ENCODE data around the gene SDHC.
"Not testable (repeated sequence)": the region's sequence is repeated elsewhere in the genome, so short reads cannot be mapped to it uniquely, and the experiment has no call there.

Gene SDHC

DNA sequence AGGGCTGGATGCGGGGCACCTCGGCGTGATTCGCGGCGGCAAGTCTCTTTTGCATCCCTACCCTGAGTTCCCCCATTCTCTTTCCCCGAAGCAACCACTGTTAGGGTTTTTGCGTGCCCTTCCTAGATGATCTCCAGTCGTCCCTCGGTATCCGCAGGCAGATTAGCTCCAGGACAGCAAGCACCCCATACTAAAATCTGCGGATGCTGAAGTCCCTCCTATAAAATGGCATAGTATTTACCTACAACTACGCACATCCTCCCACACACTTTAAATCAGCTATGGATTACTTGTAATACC is 76.3 kb downstream of the SDHC start (continued):
- TF ChIP-seq, protein P1, sequence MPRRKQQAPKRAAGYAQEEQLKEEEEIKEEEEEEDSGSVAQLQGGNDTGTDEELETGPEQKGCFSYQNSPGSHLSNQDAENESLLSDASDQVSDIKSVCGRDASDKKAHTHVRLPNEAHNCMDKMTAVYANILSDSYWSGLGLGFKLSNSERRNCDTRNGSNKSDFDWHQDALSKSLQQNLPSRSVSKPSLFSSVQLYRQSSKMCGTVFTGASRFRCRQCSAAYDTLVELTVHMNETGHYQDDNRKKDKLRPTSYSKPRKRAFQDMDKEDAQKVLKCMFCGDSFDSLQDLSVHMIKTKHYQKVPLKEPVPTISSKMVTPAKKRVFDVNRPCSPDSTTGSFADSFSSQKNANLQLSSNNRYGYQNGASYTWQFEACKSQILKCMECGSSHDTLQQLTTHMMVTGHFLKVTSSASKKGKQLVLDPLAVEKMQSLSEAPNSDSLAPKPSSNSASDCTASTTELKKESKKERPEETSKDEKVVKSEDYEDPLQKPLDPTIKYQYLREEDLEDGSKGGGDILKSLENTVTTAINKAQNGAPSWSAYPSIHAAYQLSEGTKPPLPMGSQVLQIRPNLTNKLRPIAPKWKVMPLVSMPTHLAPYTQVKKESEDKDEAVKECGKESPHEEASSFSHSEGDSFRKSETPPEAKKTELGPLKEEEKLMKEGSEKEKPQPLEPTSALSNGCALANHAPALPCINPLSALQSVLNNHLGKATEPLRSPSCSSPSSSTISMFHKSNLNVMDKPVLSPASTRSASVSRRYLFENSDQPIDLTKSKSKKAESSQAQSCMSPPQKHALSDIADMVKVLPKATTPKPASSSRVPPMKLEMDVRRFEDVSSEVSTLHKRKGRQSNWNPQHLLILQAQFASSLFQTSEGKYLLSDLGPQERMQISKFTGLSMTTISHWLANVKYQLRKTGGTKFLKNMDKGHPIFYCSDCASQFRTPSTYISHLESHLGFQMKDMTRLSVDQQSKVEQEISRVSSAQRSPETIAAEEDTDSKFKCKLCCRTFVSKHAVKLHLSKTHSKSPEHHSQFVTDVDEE (CRISPR knock-in tag; IDR thresholded peaks at IDR 0.05) = no peak
- TF ChIP-seq ZNF565 (CRISPR knock-in tag; conservative IDR thresholded peaks at IDR 0.05; ENCODE audit: low read depth) = no peak

DNA sequence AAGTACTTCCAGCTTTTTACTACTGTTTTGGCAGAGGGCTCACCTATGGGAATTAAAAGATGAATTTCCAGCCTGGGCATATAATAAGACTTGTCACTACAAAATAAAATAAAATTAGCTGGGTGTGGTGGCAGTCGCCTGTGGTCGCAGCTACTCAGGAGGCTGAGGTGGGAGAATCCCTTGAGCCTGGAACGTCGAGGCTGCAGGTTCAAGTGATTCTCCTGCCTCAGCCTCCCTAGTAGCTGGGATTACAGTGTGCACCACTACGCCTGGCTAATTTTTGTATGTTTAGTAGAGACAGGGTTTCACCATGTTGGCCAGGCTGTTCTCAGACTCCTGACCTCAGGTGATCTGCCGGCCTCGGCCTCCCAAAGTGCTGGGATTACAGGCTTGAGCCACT is 77.0 kb downstream of the SDHC start:
- ATAC-seq = not testable (repeated sequence)

DNA sequence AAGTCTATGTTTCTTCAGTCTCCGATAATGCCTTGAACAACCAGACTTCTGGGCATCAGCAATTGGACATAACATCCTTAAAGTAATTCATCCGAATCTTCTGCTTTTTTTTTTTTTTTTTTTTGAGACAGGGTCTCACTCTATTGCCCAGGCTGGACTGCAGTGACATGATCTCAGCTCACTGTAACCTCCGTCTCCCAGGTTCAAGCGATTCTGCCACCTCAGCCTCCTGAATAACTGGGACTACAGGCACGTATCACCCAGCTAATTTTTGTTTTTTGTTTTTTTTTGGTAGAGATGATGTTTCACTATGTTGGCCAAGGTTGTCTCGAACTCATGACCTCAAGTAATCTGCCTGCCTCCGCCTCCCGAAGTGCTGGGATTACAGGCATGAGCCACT is 77.4 kb downstream of the SDHC start:
- no peak for ATAC-seq
- TF ChIP-seq TCF4 (CRISPR knock-in tag; IDR thresholded peaks at IDR 0.05; ENCODE audit: borderline replicate concordance) (no peak), ARNTL (CRISPR knock-in tag; IDR thresholded peaks at IDR 0.05; ENCODE audit: borderline replicate concordance, low read depth) (no peak)

DNA sequence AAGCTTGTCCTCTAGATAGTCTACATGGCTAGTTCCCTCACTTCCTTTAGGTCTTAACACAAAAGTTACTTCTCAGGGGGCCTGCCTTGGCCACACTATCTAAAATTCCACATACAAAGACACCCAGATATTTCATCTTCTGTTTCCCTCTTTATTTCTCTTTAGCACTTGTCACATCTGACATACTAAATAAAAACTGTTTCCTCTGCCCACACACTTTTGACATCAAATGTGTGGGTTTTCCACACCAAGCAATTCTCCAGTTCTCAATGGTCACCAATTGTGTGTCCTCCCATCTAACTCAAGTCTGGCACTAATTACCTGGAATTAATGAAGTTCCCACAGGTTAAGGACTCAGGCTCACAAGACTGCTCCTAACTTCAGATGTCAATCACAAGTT is 79.0 kb downstream of the SDHC start:
- ATAC-seq = no peak
- TF ChIP-seq, protein P2, sequence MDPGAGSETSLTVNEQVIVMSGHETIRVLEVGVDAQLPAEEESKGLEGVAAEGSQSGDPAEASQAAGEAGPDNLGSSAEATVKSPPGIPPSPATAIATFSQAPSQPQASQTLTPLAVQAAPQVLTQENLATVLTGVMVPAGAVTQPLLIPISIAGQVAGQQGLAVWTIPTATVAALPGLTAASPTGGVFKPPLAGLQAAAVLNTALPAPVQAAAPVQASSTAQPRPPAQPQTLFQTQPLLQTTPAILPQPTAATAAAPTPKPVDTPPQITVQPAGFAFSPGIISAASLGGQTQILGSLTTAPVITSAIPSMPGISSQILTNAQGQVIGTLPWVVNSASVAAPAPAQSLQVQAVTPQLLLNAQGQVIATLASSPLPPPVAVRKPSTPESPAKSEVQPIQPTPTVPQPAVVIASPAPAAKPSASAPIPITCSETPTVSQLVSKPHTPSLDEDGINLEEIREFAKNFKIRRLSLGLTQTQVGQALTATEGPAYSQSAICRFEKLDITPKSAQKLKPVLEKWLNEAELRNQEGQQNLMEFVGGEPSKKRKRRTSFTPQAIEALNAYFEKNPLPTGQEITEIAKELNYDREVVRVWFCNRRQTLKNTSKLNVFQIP (CRISPR knock-in tag; IDR thresholded peaks at IDR 0.05; ENCODE audit: borderline replicate concordance, low read depth) = no peak
- TF ChIP-seq ZC3H10 (CRISPR knock-in tag; IDR thresholded peaks at IDR 0.05) (no peak), ZNF70 (CRISPR knock-in tag; IDR thresholded peaks at IDR 0.05) (no peak), SNAI2 (CRISPR knock-in tag; IDR thresholded peaks at IDR 0.05) (no peak), ESRRG (CRISPR knock-in tag; IDR thresholded peaks at IDR 0.05) (no peak)

DNA sequence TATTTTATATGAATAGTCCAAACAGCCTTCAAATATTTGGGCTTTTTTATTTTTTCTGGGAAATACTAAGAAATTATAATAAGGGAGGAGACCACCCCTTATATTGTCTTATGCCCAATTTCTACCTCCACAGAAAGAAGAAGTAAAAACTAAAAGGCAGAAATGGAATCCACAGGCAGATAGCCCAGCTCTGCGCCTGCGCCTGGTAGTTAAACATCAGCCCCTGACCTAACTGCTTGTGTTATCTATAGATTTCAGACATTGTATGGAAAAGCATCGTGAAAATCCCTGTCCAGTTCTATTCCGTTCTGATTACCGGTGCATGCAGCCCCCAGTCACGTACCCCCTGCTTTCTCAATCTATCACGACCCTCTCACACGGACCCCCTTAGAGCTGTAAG is 82.9 kb downstream of the SDHC start:
- not testable (repeated sequence) for ATAC-seq

DNA sequence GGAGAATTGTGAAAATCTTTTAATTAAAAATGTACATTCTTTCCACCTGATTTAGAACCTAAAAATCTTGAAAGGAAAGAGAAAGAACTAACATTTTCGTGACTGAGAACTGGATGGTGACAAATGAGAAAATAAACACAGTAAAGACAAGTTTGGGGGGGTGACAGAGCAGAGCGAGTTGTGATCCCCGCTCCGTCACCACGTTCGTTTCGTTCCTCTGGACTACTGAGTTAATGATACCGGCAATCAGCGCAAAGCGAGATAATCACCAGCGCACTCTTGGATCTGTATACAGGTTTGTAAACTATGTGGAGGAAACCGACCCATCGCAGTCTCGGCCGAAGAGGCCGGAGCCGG is 84.7 kb downstream of the SDHC start:
- ATAC-seq = no peak
- TF ChIP-seq, protein P3, sequence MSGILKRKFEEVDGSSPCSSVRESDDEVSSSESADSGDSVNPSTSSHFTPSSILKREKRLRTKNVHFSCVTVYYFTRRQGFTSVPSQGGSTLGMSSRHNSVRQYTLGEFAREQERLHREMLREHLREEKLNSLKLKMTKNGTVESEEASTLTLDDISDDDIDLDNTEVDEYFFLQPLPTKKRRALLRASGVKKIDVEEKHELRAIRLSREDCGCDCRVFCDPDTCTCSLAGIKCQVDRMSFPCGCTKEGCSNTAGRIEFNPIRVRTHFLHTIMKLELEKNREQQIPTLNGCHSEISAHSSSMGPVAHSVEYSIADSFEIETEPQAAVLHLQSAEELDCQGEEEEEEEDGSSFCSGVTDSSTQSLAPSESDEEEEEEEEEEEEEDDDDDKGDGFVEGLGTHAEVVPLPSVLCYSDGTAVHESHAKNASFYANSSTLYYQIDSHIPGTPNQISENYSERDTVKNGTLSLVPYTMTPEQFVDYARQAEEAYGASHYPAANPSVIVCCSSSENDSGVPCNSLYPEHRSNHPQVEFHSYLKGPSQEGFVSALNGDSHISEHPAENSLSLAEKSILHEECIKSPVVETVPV (CRISPR knock-in tag; IDR thresholded peaks at IDR 0.05) = no peak
- TF ChIP-seq TCF4 (CRISPR knock-in tag; IDR thresholded peaks at IDR 0.05; ENCODE audit: borderline replicate concordance) (no peak), CSDC2 (CRISPR knock-in tag; IDR thresholded peaks at IDR 0.05) (no peak), ZFP3 (CRISPR knock-in tag; IDR thresholded peaks at IDR 0.05) (no peak), ZNF70 (CRISPR knock-in tag; IDR thresholded peaks at IDR 0.05) (no peak), TOX (CRISPR knock-in tag; IDR thresholded peaks at IDR 0.05; ENCODE audit: borderline replicate concordance) (no peak), ISL1 (CRISPR knock-in tag; IDR thresholded peaks at IDR 0.05) (no peak), RARB (CRISPR knock-in tag; IDR thresholded peaks at IDR 0.05) (no peak), ARNTL (CRISPR knock-in tag; IDR thresholded peaks at IDR 0.05; ENCODE audit: borderline replicate concordance, low read depth) (no peak), ZC3H10 (CRISPR knock-in tag; IDR thresholded peaks at IDR 0.05) (no peak), SNAI2 (CRISPR knock-in tag; IDR thresholded peaks at IDR 0.05) (no peak), ZNF8 (CRISPR knock-in tag; IDR thresholded peaks at IDR 0.05) (no peak), ZFP30 (CRISPR knock-in tag; IDR thresholded peaks at IDR 0.05) (no peak), BACH2 (CRISPR knock-in tag; IDR thresholded peaks at IDR 0.05; ENCODE audit: borderline replicate concordance) (no peak), ESRRG (CRISPR knock-in tag; IDR thresholded peaks at IDR 0.05) (no peak), OSR1 (CRISPR knock-in tag; IDR thresholded peaks at IDR 0.05) (no peak)
- TF ChIP-seq, protein P4, sequence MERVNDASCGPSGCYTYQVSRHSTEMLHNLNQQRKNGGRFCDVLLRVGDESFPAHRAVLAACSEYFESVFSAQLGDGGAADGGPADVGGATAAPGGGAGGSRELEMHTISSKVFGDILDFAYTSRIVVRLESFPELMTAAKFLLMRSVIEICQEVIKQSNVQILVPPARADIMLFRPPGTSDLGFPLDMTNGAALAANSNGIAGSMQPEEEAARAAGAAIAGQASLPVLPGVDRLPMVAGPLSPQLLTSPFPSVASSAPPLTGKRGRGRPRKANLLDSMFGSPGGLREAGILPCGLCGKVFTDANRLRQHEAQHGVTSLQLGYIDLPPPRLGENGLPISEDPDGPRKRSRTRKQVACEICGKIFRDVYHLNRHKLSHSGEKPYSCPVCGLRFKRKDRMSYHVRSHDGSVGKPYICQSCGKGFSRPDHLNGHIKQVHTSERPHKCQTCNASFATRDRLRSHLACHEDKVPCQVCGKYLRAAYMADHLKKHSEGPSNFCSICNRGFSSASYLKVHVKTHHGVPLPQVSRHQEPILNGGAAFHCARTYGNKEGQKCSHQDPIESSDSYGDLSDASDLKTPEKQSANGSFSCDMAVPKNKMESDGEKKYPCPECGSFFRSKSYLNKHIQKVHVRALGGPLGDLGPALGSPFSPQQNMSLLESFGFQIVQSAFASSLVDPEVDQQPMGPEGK (CRISPR knock-in tag; IDR thresholded peaks at IDR 0.05; ENCODE audit: borderline replicate concordance) = no peak
- TF ChIP-seq, protein P2 (CRISPR knock-in tag; IDR thresholded peaks at IDR 0.05; ENCODE audit: borderline replicate concordance, low read depth) = no peak
- TF ChIP-seq, protein P5, sequence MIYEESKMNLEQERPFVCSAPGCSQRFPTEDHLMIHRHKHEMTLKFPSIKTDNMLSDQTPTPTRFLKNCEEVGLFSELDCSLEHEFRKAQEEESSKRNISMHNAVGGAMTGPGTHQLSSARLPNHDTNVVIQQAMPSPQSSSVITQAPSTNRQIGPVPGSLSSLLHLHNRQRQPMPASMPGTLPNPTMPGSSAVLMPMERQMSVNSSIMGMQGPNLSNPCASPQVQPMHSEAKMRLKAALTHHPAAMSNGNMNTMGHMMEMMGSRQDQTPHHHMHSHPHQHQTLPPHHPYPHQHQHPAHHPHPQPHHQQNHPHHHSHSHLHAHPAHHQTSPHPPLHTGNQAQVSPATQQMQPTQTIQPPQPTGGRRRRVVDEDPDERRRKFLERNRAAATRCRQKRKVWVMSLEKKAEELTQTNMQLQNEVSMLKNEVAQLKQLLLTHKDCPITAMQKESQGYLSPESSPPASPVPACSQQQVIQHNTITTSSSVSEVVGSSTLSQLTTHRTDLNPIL (CRISPR knock-in tag; IDR thresholded peaks at IDR 0.05; ENCODE audit: low read depth) = no peak

Measured in SK-N-SH treated with all-trans-retinoic acid at 6 μM for 48 hours (cell line).